GM23338 (cell line): ENCODE results near the gene SOX15. TPM values are rescaled to one million over a fixed set of nuclear protein-coding genes. Genes with fewer than 3 reads are reported as not detected.

Source experiments
- ATAC-seq: fragments of 200-7000 bp; cut with Tn5 transposase; 3 replicates; pipeline ENCODE4 v1.9.1; 2020
- DNase-seq: peaks from one replicate; pipeline ENCODE4 v3.0.0-alpha.2; 2015; ENCODE audit warnings: low spot score
- H2AFZ ChIP-seq: fragments of 200-600 bp; sonication (generic); 2 replicates; pipeline ENCODE4 v1.8.0; 2016; ENCODE audit warnings: antibody characterized with exemption, mild to moderate bottlenecking, moderate library complexity
- H3F3A ChIP-seq: fragments of 200-600 bp; sonication (generic); replicated peaks from 2 replicates; pipeline ENCODE4 v1.8.0; 2017; ENCODE audit warnings: antibody characterized with exemption, mixed run types, low read depth
- H3K27ac ChIP-seq: fragments of 200-600 bp; sonication (generic); 2 replicates; pipeline ENCODE4 v1.6.1; 2016; ENCODE audit warnings: low read depth
- H3K27me3 ChIP-seq: fragments of 200-600 bp; sonication (generic); 2 replicates; pipeline ENCODE4 v1.8.0; 2016; ENCODE audit warnings: mild to moderate bottlenecking, mixed run types, moderate library complexity; ENCODE audit not compliant: insufficient read depth
- H3K36me3 ChIP-seq: fragments of 200-600 bp; sonication (generic); 2 replicates; pipeline ENCODE4 v1.8.0; 2016; ENCODE audit warnings: mild to moderate bottlenecking; ENCODE audit not compliant: insufficient read depth
- H3K4me1 ChIP-seq: fragments of 200-600 bp; sonication (generic); 2 replicates; pipeline ENCODE4 v1.8.0; 2016; ENCODE audit warnings: mild to moderate bottlenecking, moderate library complexity; ENCODE audit not compliant: insufficient read depth
- H3K4me2 ChIP-seq: fragments of 200-600 bp; sonication (generic); 2 replicates; pipeline ENCODE4 v1.7.1; 2017; ENCODE audit warnings: mixed run types
- H3K4me3 ChIP-seq: fragments of 200-600 bp; sonication (generic); 2 replicates; pipeline ENCODE4 v1.6.1; 2016; ENCODE audit warnings: mixed run types
- H3K79me2 ChIP-seq: fragments of 200-600 bp; sonication (generic); replicated peaks from 2 replicates; pipeline ENCODE4 v1.8.0; 2017; ENCODE audit warnings: mild to moderate bottlenecking; ENCODE audit not compliant: insufficient read depth
- H3K9me2 ChIP-seq: fragments of 200-600 bp; sonication (generic); 2 replicates; pipeline ENCODE4 v1.8.0; 2017; ENCODE audit not compliant: insufficient read depth
- H4K20me1 ChIP-seq: fragments of 200-600 bp; sonication (generic); replicated peaks from 2 replicates; pipeline ENCODE4 v1.8.0; 2017; ENCODE audit warnings: mild to moderate bottlenecking; ENCODE audit not compliant: insufficient read depth
- H3K27ac Mint-ChIP-seq: 2 replicates; pipeline ENCODE4 v1.8.0; 2020; ENCODE audit warnings: inconsistent platforms, mild to moderate bottlenecking, moderate library complexity, mixed read lengths
- H3K27me3 Mint-ChIP-seq: 3 replicates; pipeline ENCODE4 v1.8.0; 2022; ENCODE audit warnings: low read depth, mild to moderate bottlenecking, moderate library complexity, mixed read lengths, inconsistent platforms; ENCODE audit not compliant: insufficient read depth, poor library complexity
- H3K36me3 Mint-ChIP-seq: 3 replicates; pipeline ENCODE4 v1.8.0; 2021; ENCODE audit warnings: low read depth, mild to moderate bottlenecking, inconsistent platforms, moderate library complexity, mixed read lengths
- H3K4me1 Mint-ChIP-seq: 3 replicates; pipeline ENCODE4 v1.8.0; 2020; ENCODE audit warnings: mild to moderate bottlenecking, inconsistent platforms, mixed read lengths
- H3K4me3 Mint-ChIP-seq: 3 replicates; pipeline ENCODE4 v1.8.0; 2021; ENCODE audit warnings: moderate library complexity, mild to moderate bottlenecking, inconsistent platforms, mixed read lengths
- H3K9me3 Mint-ChIP-seq: 3 replicates; pipeline ENCODE4 v1.8.0; 2020; ENCODE audit warnings: moderate library complexity, mild to moderate bottlenecking, inconsistent platforms, mixed read lengths
- CTCF ChIP-seq, 2 experiments: fragments of 200-600 bp in 1 of 2; sonication (generic) in 1 of 2; conservative IDR thresholded peaks; 2 replicates each; pipeline versions ENCODE4 v1.5.1 to v1.6.1; 2016 to 2017; ENCODE audit warnings: antibody characterized with exemption in 2 of 2, low read depth in 2 of 2, mild to moderate bottlenecking in 2 of 2, moderate library complexity in 1 of 2
- EZH2 ChIP-seq: fragments of 200-600 bp; sonication (generic); IDR thresholded peaks from one replicate; pipeline ENCODE4 v1.8.0; 2017; ENCODE audit warnings: antibody characterized with exemption, mild to moderate bottlenecking, low read depth; ENCODE audit not compliant: unreplicated experiment
- EZH2phosphoT487 ChIP-seq: fragments of 200-600 bp; sonication (generic); IDR thresholded peaks from one replicate; pipeline ENCODE4 v1.8.1; 2018; ENCODE audit warnings: antibody characterized with exemption; ENCODE audit not compliant: unreplicated experiment
- JUNB ChIP-seq: IDR thresholded peaks from one replicate; pipeline ENCODE4 v1.6.1; 2016; ENCODE audit warnings: antibody characterized with exemption; ENCODE audit not compliant: unreplicated experiment
- NANOG ChIP-seq: IDR thresholded peaks from 2 replicates; pipeline ENCODE4 v1.6.1; 2016; ENCODE audit warnings: antibody characterized with exemption, borderline replicate concordance
- POLR2AphosphoS5 ChIP-seq: IDR thresholded peaks from 2 replicates; pipeline ENCODE4 v1.6.1; 2016; ENCODE audit warnings: antibody characterized with exemption, low read depth
- REST ChIP-seq: IDR thresholded peaks from one replicate; pipeline ENCODE4 v1.6.1; 2018; ENCODE audit warnings: antibody characterized with exemption; ENCODE audit not compliant: unreplicated experiment
- STAT1 ChIP-seq: IDR thresholded peaks from one replicate; pipeline ENCODE4 v1.6.1; 2016; ENCODE audit warnings: antibody characterized with exemption; ENCODE audit not compliant: unreplicated experiment
- ZNF331 ChIP-seq: fragments of 250-450 bp; sonication (Bioruptor Pico); IDR thresholded peaks from 2 replicates; pipeline ENCODE4 v1.5.0; 2020; ENCODE audit warnings: low read depth, mild to moderate bottlenecking, moderate library complexity
- polyA plus RNA-seq: library from polyadenylated mRNA; unstranded; fragments of >200 nt; fragmentation: Nextera tagmentation; extraction: Ambion mirVana; gene quantifications from 2 replicates; pipeline ENCODE4 v1.2.1, GENCODE V29; 2016
- total RNA-seq: library from RNA; depleted of rRNA; stranded (reverse); fragments of >200 nt; shearing (Covaris generic); gene quantifications from 2 replicates; pipeline ENCODE4 v1.2.3, GENCODE V29; 2014

The SOX15 gene
- total and polyA plus RNA-seq, 2 experiments from 2014 or later = 29.9 to 43.0 TPM

GRCh38 chr17:7587420-7588151 is 2.3 kb downstream of the SOX15 start (continued):
- no peak for TF ChIP-seq JUNB
- no peak for TF ChIP-seq REST
- no peak for TF ChIP-seq ZNF331 (CRISPR knock-in tag)

GRCh38 chr17:7586673-7587419 is 3.0 kb downstream of the SOX15 start:
- no peaks in the 10 kb centered on the region for H3K27me3 ChIP-seq
- H3K4me2 ChIP-seq = no peak overlapping the region
- peaks cover 6% of the 10 kb centered on the region; the same call in 1 of the 2 replicates for H3K36me3 ChIP-seq
- H3K9me3 Mint-ChIP-seq = no peaks in the 10 kb centered on the region
- H3K79me2 ChIP-seq = peaks cover 29% of the 10 kb centered on the region
- TF ChIP-seq EZH2 (no peak), EZH2phosphoT487 (no peak), NANOG (no peak), ZNF331 (CRISPR knock-in tag) (no peak), POLR2AphosphoS5 (no peak), STAT1 (no peak), CTCF (conservative IDR thresholded peaks at IDR 0.05; ENCODE audit: low read depth in 2 of 2) (peak; percentile 27 to 65; a peak in 3 of 4 replicates)
- H3K27ac Mint-ChIP-seq = 0 out of 2 replicates have a peak overlapping the region, but pooled peaks have one; percentile 67
- peaks cover 35% of the 10 kb centered on the region for H3F3A ChIP-seq
- no peak overlapping the region for H3K27ac ChIP-seq
- H3K27me3 Mint-ChIP-seq = peaks cover 32% of the 10 kb centered on the region
- no peak overlapping the region for H2AFZ ChIP-seq
- no peak for ATAC-seq
- H3K4me1 ChIP-seq = peaks cover 28% of the 10 kb centered on the region
- no peaks in the 10 kb centered on the region for H4K20me1 ChIP-seq
- no peaks in the 10 kb centered on the region; the same call in 1 of the 2 replicates for H3K9me2 ChIP-seq
- H3K4me3 Mint-ChIP-seq = no peak overlapping the region; the same call in 2 of the 3 replicates
- H3K4me1 Mint-ChIP-seq = peaks cover 49% of the 10 kb centered on the region
- DNase-seq = peak; percentile 66
- H3K36me3 Mint-ChIP-seq = peaks cover 46% of the 10 kb centered on the region
- no peak overlapping the region for H3K4me3 ChIP-seq
